MG63 (cell line): ENCODE results near the gene PBX3. TPM values are rescaled to one million over a fixed set of nuclear protein-coding genes. Genes with fewer than 3 reads are reported as not detected.

Source experiments
- DNase-seq: peaks from one replicate; pipeline ENCODE4 v3.0.0-alpha.2; 2020
- H3K27me3 ChIP-seq: fragments of 250-450 bp; sonication (Bioruptor Pico); 2 replicates; pipeline ENCODE4 v1.5.1; 2020; ENCODE audit warnings: mild to moderate bottlenecking, moderate library complexity
- H3K36me3 ChIP-seq: fragments of 250-450 bp; sonication (Bioruptor Pico); 2 replicates; pipeline ENCODE4 v1.5.1; 2020; ENCODE audit warnings: mild to moderate bottlenecking, moderate library complexity
- H3K4me3 ChIP-seq: fragments of 250-450 bp; sonication (Bioruptor Pico); 2 replicates; pipeline ENCODE4 v1.5.1; 2020; ENCODE audit warnings: mild to moderate bottlenecking, moderate library complexity
- H3K9me3 ChIP-seq: fragments of 250-450 bp; sonication (Bioruptor Pico); 2 replicates; pipeline ENCODE4 v1.5.1; 2020; ENCODE audit warnings: mild to moderate bottlenecking, moderate library complexity
- total RNA-seq: library from RNA; depleted of rRNA; stranded (reverse); fragments of >200 nt; shearing (Covaris generic); gene quantifications from 2 replicates; pipeline ENCODE4 v1.2.3, GENCODE V29; 2014; ENCODE audit warnings: low replicate concordance

The PBX3 gene
- total RNA-seq, 1 experiment from 2014 or later, result 12.4 TPM

- no peak overlapping the region for H3K4me3 ChIP-seq
Observed at GRCh38 chr9:125956102-125956501, 208.9 kb downstream of the PBX3 start.

DNA sequence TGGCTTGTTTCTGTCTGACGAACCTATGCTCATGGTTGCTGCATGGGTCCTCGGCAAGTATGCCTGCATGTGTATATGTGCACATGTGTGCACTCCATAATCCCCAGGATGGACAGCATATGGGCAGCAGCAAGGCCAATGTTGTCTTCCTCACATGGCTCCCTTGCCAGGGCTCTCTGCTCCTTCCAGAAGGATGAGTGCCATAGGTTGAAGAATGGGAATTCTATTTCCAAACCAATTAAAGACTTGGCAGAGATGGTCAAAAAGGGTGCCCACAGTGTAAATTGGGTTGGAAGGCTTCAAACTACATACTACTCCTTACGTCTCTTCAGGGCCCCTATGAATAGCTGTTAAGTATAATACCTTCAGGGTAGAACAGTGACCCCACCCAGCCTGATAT is 212.1 kb downstream of the PBX3 start:
- Histone ChIP-seq H3K9me3 (no peaks in the 10 kb centered on the region), H3K4me3 (no peak overlapping the region), H3K27me3 (no peaks in the 10 kb centered on the region), H3K36me3 (no peaks in the 10 kb centered on the region)
- no peak for DNase-seq

More at GRCh38 chr9:125956102-125956501, 208.9 kb downstream of the PBX3 start:
- Histone ChIP-seq H3K27me3 (no peaks in the 10 kb centered on the region), H3K9me3 (no peaks in the 10 kb centered on the region), H3K36me3 (no peaks in the 10 kb centered on the region)
- DNase-seq, result no peak

- H3K9me3 ChIP-seq, result no peaks in the 10 kb centered on the region
- no peak overlapping the region for H3K4me3 ChIP-seq
- DNase-seq, result peak; percentile 37
Observed at GRCh38 chr9:125959951-125960619, 212.9 kb downstream of the PBX3 start.

GRCh38 chr9:125960626-125961025 is 213.5 kb downstream of the PBX3 start:
- H3K4me3 ChIP-seq, result no peak overlapping the region
- DNase-seq, result no peak
- no peaks in the 10 kb centered on the region for H3K9me3 ChIP-seq
- no peaks in the 10 kb centered on the region for H3K36me3 ChIP-seq
- no peaks in the 10 kb centered on the region for H3K27me3 ChIP-seq

More at GRCh38 chr9:125959951-125960619, 212.9 kb downstream of the PBX3 start:
- Histone ChIP-seq H3K36me3 (no peaks in the 10 kb centered on the region), H3K27me3 (no peaks in the 10 kb centered on the region)

DNA sequence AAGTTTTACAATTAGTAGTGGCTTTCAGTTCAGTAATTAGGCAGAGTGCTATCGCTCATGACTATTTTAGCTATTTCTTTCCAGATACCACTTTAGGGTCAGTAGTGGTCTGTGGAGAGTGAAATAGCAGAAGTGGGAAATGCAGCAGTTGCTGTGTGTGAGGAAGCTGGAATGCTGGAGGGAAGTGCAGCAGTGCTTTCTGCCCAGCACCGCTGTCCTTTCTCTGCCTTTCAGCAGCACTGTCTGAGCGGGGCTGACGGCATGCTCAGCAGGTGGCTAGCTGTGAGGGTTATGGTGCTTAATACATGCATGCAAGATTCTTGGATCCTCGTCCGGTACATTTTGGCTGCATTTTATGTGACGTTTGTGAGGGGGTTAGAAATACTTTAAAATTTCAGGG is 213.9 kb downstream of the PBX3 start:
- no peak for DNase-seq
- Histone ChIP-seq H3K27me3 (no peaks in the 10 kb centered on the region), H3K36me3 (no peaks in the 10 kb centered on the region), H3K9me3 (no peaks in the 10 kb centered on the region), H3K4me3 (no peak overlapping the region)

- H3K36me3 ChIP-seq, result peaks cover 4% of the 10 kb centered on the region; the same call in 1 of the 2 replicates
- no peaks in the 10 kb centered on the region for H3K9me3 ChIP-seq
- H3K4me3 ChIP-seq, result no peak overlapping the region
- no peaks in the 10 kb centered on the region for H3K27me3 ChIP-seq
- no peak for DNase-seq
Observed at GRCh38 chr9:125963932-125964331, 216.8 kb downstream of the PBX3 start.

DNA sequence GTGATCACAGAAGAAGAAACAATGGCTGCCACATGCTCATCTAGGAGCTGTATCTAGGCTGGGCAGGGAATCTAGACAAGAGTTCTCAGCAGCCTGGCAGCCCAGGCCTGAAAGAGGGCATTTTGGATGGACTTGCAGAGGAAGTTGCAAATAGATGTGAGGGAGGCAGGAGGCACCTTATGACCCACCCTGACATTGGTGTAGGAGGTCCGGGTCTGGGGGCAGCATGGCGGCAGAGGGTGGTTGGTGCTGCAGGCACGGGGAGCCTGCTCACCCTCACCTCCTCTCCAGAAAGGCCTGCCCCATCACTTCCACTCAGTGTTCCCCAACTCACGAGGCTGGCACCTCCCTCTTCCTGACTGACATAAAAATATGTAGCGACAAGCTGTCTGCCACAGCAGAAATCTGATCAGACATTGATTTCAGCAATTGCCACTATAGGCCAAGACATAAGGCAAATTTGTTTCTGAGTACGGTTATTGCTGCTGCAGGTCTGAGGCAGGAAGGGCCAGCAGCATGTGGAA is 217.6 kb downstream of the PBX3 start:
- no peak for DNase-seq
- Histone ChIP-seq H3K36me3 (peaks cover 4% of the 10 kb centered on the region; the same call in 1 of the 2 replicates), H3K9me3 (no peaks in the 10 kb centered on the region), H3K4me3 (no peak overlapping the region), H3K27me3 (no peaks in the 10 kb centered on the region)

DNA sequence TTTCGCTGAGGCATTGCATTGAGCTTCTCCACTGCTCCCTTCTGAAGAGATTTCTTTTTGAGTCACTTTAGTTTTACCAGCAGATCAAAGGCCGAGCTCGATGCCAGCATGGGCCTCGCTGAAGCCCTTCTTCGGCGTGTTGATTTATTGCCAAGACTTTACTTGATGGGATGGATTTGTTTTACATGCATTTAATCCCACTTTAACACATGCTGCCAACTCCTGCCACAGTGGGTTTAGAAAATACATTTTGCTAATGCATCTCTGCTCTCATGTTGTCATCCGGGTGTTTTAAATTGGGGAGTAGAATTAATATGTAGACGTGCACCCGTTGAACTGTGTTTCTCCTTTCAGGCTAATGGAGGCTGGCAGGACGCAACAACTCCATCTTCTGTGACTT is 218.3 kb downstream of the PBX3 start:
- peaks cover 4% of the 10 kb centered on the region; the same call in 1 of the 2 replicates for H3K36me3 ChIP-seq

GRCh38 chr9:125966466-125966865 is 219.3 kb downstream of the PBX3 start:
- no peak for DNase-seq
- Histone ChIP-seq H3K9me3 (no peaks in the 10 kb centered on the region), H3K27me3 (no peaks in the 10 kb centered on the region), H3K36me3 (peaks cover 4% of the 10 kb centered on the region; the same call in 1 of the 2 replicates), H3K4me3 (no peak overlapping the region)

More for the DNA sequence above, 218.3 kb downstream of the PBX3 start:
- DNase-seq, result no peak
- Histone ChIP-seq H3K27me3 (no peaks in the 10 kb centered on the region), H3K9me3 (no peaks in the 10 kb centered on the region), H3K4me3 (no peak overlapping the region)

DNA sequence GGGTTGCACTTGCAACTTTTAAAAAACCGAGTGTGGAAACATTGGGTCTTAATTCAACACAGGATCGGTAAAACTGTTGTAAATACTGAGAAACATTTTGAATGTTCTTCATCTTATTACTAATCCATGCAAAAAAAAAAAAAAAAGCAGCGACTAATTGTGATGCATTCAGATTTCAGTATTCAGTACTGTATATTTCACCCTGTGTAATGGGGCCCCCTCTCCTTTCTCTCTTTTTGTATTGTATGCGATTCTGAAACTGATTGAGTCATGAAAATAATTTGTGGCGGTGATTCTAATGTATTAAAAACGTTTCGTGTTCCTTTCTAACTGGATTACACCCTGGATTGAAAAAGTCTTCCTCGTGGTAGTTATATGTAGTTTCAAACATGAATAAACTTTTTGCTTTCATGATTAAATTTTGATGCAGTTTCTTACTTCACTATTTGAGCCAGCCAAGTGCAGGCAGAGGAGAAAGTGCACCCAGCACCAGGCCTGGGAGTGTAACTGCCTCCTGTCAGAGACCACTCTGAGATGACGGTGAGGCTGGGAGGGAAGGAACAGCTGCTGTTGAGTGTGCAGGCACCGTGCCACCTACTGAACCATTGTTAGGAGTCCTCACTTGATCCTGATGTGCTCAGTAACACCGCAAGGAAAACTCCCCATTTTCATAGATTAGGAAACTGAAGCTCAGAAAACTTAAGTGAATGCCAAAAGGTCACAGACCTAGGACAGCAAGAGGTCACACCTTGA is 220.0 kb downstream of the PBX3 start:
- Histone ChIP-seq H3K27me3 (no peaks in the 10 kb centered on the region), H3K9me3 (no peaks in the 10 kb centered on the region), H3K4me3 (no peak overlapping the region), H3K36me3 (peaks cover 4% of the 10 kb centered on the region; the same call in 1 of the 2 replicates)
- DNase-seq, result no peak

- Histone ChIP-seq H3K27me3 (no peaks in the 10 kb centered on the region), H3K9me3 (no peaks in the 10 kb centered on the region), H3K4me3 (no peak overlapping the region), H3K36me3 (peaks cover 4% of the 10 kb centered on the region; the same call in 1 of the 2 replicates)
- DNase-seq, result no peak
Observed at GRCh38 chr9:125968714-125969374, 221.7 kb downstream of the PBX3 start.

GRCh38 chr9:125969462-125969861 is 222.3 kb downstream of the PBX3 start:
- DNase-seq, result no peak
- Histone ChIP-seq H3K36me3 (peaks cover 4% of the 10 kb centered on the region; the same call in 1 of the 2 replicates), H3K27me3 (no peaks in the 10 kb centered on the region), H3K9me3 (no peaks in the 10 kb centered on the region), H3K4me3 (no peak overlapping the region)

GRCh38 chr9:125969868-125970267 is 222.7 kb downstream of the PBX3 start:
- H3K9me3 ChIP-seq, result no peaks in the 10 kb centered on the region

DNA sequence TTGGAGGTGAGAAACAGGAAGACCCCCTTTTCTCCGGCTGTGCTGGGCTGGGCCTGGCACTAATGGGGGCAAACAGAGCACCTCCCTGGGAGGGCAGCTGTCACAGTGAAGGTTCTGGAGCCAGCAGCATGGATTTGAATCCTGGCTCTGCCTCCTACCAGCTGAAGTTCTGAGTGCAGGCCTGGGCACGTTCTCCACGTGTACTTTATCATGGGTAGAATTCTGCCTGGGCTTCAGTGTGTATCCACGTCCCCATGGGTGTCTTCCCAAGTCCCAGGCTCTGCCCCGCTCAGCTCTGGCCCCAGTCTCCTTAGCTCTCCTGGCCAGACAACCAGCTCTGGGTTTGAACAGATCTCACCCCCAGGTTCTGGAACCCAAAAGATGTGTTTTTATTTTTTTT is 223.2 kb downstream of the PBX3 start:
- Histone ChIP-seq H3K9me3 (no peaks in the 10 kb centered on the region), H3K27me3 (no peaks in the 10 kb centered on the region), H3K4me3 (no peak overlapping the region), H3K36me3 (peaks cover 4% of the 10 kb centered on the region; the same call in 1 of the 2 replicates)
- no peak for DNase-seq

More at GRCh38 chr9:125969868-125970267, 222.7 kb downstream of the PBX3 start:
- DNase-seq, result no peak
- Histone ChIP-seq H3K36me3 (peaks cover 4% of the 10 kb centered on the region; the same call in 1 of the 2 replicates), H3K27me3 (no peaks in the 10 kb centered on the region), H3K4me3 (no peak overlapping the region)

GRCh38 chr9:125971050-125971449 is 223.9 kb downstream of the PBX3 start:
- Histone ChIP-seq H3K36me3 (peaks cover 4% of the 10 kb centered on the region; the same call in 1 of the 2 replicates), H3K4me3 (no peak overlapping the region), H3K27me3 (no peaks in the 10 kb centered on the region), H3K9me3 (no peaks in the 10 kb centered on the region)
- no peak for DNase-seq

- no peak for DNase-seq
- Histone ChIP-seq H3K36me3 (no peaks in the 10 kb centered on the region), H3K9me3 (no peaks in the 10 kb centered on the region), H3K4me3 (no peak overlapping the region), H3K27me3 (no peaks in the 10 kb centered on the region)
Observed at GRCh38 chr9:125972012-125972729, 225.0 kb downstream of the PBX3 start.
